ENCODE measurements around the gene ERBB4.

DNA sequence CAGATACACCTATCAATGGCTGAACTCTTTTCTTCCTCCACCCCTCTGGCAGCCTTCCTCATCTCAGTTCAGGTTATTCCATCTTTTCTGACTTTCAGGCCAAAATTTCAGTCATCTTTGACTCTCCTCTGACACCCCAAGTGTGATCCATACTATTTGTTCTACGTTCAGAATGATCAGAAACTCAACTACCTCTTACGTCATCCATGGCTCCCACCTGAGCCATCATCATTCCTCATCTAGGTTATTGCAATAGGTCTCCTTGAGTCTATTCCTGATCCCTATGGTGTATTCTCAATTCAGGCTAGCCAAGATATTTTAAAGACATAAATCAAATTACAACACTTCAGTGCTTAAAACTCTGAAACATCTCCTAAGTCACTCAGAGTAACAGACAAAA lies 589.7 kb downstream of the ERBB4 start:
- TF ChIP-seq, protein P1, sequence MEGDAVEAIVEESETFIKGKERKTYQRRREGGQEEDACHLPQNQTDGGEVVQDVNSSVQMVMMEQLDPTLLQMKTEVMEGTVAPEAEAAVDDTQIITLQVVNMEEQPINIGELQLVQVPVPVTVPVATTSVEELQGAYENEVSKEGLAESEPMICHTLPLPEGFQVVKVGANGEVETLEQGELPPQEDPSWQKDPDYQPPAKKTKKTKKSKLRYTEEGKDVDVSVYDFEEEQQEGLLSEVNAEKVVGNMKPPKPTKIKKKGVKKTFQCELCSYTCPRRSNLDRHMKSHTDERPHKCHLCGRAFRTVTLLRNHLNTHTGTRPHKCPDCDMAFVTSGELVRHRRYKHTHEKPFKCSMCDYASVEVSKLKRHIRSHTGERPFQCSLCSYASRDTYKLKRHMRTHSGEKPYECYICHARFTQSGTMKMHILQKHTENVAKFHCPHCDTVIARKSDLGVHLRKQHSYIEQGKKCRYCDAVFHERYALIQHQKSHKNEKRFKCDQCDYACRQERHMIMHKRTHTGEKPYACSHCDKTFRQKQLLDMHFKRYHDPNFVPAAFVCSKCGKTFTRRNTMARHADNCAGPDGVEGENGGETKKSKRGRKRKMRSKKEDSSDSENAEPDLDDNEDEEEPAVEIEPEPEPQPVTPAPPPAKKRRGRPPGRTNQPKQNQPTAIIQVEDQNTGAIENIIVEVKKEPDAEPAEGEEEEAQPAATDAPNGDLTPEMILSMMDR (IDR thresholded peaks at IDR 0.05), result no peak
- TF ChIP-seq POLR2A (IDR thresholded peaks at IDR 0.05), result no peak
